Measurements from ENCODE around the gene ABHD4.
"Not testable (repeated sequence)": the region's sequence is repeated elsewhere in the genome, so short reads cannot be mapped to it uniquely, and the experiment has no call there.

ABHD4 gene

DNA sequence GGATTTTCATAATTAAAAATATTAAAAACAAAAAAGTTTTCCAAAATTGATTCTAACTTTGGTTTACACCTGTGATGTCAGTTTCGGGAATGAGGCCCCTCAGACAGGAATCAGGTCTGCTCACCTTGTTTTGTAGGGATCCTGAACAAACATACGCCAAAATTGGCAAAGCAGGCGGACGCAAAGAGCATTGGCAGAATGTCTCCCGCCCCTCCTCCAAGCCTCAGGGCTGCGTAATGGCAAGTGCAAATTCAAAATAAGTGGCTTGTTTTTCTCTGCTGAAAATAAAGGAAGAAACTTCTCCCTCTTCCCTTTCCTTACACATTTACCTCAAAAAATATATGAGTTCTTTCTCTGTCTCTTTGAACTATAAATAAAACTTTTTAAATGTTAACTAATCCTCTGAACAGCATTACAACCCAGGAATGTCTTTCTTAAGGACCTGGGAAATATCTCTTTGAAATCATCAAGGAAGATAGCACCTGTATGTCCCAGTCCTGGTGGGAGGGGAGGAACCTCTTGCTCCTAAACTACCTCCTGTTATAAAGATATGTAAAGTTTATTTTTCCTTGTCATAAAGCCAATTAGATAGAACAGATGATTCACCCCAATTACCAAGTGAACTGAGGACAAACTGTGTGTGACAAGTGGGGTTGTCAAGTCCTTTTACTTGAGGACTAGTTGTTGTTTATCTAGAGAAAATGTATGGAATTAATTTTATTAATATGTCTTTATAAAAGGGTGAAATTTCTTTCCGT lies 29.6 kb downstream of the ABHD4 start:
- no peak for DNase-seq (ENCODE audit: low read depth)

GRCh38 chr14:22629361-22629760 lies 31.3 kb downstream of the ABHD4 start:
- no peak for DNase-seq (ENCODE audit: low read depth)

- no peak for DNase-seq (ENCODE audit: low read depth)
Measured at GRCh38 chr14:22630066-22630465, 32.0 kb downstream of the ABHD4 start.

GRCh38 chr14:22630486-22630885 lies 32.4 kb downstream of the ABHD4 start:
- DNase-seq (ENCODE audit: low read depth), result no peak

DNA sequence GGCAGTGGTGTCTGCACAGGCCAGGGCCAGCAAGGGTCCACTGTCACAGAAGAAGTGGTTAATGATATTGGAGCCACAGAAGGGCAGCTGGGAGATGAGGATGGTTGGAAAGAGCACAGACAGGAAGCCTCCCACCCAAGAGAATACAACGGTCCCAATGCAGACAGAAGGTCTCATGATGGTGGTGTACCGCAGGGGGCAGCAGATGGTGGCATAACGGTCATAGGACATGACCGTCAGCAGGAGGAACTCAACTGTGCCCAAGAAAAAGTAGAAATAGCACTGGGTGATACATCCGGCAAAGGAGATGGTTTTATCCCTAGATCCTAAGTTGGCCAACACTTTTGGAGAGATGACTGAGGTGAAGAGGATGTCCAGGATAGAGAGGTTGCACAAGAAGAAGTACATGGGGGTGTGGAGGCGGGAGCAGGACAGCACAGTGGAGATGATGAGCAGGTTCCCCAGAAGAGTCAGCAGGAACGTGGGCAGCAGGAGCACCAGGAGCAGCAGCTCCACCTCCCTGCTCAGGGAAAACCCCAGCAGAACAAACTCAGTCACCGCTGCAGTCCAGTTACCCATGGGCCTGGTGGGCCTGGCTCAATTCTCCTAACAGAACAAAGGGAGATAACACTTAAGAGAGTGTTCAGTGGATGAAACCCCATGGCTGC lies 36.3 kb downstream of the ABHD4 start:
- DNase-seq (ENCODE audit: low read depth), result no peak

GRCh38 chr14:22635980-22636379 lies 37.9 kb downstream of the ABHD4 start:
- DNase-seq (ENCODE audit: low read depth), result not testable (repeated sequence)

- no peak for DNase-seq (ENCODE audit: low read depth)
Measured at GRCh38 chr14:22640192-22640591, 42.1 kb downstream of the ABHD4 start.

GRCh38 chr14:22641846-22642245 lies 43.7 kb downstream of the ABHD4 start:
- no peak for DNase-seq (ENCODE audit: low read depth)

GRCh38 chr14:22644305-22644635 lies 46.2 kb downstream of the ABHD4 start, which contains the start of gene OR6J1:
Gene OR6J1, minus strand, starts transcription at chr14:22644352. Its CDS starts 9,541 bp downstream, at chr14:22634811.
- no peak for DNase-seq (ENCODE audit: low read depth)

DNA sequence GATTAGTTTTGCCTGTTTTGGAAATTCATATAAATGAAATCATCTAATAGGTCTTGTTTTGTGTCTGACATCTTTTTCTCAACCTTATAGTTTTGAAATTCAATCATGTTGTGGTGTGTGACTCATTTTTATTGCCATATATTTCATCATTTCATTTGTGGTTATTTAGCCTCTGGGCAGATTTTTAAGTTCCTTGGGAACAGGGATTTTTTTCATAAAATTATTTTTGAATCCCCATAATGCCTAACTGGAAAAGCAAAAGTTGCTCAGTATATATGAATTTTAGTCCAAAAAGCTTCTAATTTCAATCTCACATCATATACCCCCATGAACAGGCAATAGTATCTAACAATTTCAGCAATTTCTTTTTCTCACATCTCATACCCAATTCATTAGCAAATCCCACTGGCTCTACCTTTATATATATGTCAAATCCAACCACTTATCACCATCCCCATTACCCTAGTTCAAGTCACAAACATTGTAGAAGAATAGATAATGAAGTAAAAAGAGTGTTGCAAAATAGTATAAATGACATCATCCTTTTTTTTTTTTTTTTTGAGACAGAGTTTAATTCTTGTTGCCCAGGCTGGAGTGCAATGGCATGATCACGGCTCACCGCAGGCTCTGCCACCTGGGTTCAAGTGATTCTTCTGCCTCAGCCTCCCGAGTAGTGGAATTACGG lies 48.6 kb downstream of the ABHD4 start:
- no peak for DNase-seq (ENCODE audit: low read depth)

DNA sequence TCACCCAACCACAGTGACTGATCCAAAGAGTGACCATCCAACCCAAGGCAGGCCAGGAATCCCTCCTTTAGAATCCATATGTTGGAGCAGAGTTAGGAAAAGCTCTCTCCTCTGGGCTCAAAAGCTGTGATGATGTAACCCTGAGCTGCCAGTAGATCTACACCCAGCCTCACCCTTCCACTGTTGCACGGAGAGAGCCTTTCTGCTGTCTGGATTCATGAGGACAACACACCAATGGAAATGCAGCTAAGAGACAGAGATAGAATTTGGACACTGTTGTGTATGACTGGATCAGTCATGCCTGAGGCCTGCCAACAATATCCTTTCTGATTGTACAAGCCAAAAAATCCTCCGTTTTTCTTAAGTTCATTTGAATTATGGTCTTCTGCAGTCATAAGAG lies 50.4 kb downstream of the ABHD4 start:
- DNase-seq (ENCODE audit: low read depth), result no peak

GRCh38 chr14:22650046-22650739 lies 52.1 kb downstream of the ABHD4 start:
- DNase-seq (ENCODE audit: low read depth), result no peak

DNA sequence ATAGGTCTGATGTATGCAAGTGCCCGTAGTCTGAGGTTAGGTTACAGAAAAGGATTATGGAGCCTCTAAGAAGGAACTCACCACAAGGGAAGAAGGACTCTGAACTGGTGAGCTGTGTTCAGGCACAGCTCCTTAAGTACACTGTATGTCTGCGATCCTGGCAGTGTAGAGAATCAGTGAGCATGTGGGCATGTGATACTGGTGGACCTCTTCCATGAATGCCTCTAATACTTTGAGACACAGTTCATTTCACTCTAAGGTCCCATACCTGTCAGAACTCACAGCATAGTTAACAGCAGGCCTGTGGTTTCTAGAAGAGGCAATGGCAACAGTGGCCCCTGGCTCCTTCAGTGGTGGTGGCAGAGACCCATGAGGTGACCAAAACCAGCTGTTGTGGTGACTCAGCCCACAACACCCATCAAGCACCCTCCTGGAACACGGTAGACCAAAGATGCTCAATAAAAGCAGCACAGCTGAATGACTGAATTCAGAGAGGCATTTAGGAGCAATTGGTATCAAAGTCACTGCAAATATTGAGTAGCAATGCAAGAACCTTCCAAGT lies 52.9 kb downstream of the ABHD4 start:
- DNase-seq (ENCODE audit: low read depth), result no peak

DNA sequence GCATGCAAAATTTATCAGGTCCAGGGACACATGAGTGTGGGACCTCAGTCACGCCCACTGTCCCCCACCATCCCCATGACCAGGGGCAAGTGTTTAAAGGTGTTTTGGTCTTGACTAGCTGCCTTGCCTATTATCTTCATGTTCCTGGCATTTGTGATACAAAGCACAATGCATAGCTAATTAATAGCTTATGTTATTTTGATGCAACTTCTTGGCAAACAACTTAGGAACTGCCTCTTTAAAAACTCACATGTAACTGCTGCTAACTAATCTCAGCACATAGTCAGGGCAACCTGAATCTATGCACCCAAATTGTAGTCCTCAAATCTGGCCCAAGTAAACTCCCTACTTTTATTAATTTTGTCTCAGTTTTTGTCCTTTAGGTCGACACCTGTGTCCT lies 53.5 kb downstream of the ABHD4 start:
- no peak for DNase-seq (ENCODE audit: low read depth)

DNA sequence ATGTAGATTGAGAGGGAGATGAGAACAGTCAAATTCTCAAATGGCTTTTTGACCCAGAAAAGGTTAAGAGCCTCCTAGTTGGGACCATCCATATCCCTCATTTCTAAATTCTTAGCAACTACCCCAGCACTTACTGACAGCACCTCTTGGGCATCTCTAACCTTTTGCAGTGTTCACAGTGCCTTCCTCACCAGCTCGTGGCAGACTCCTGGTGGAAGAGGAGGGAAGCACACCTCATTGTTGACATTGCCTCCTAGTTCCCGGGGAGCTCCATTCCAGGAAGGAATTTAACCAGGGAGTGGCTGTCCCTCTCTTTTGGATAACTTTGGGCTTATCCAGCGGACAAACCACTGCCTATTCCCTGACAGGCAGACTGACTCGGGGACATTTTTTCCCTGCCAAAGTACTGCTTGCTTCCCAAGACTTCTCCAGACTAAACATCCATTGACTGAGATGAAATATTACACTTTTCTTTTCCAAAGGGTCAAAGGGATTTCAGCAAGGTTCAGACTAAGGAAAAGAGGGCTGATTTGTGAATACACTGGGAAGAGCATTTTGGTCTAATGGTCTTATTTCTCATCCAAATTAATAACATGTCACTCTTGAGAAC lies 55.0 kb downstream of the ABHD4 start:
- peak; percentile 76 for DNase-seq (ENCODE audit: low read depth)

GRCh38 chr14:22656226-22656625 lies 58.1 kb downstream of the ABHD4 start:
- no peak for DNase-seq (ENCODE audit: low read depth)

DNA sequence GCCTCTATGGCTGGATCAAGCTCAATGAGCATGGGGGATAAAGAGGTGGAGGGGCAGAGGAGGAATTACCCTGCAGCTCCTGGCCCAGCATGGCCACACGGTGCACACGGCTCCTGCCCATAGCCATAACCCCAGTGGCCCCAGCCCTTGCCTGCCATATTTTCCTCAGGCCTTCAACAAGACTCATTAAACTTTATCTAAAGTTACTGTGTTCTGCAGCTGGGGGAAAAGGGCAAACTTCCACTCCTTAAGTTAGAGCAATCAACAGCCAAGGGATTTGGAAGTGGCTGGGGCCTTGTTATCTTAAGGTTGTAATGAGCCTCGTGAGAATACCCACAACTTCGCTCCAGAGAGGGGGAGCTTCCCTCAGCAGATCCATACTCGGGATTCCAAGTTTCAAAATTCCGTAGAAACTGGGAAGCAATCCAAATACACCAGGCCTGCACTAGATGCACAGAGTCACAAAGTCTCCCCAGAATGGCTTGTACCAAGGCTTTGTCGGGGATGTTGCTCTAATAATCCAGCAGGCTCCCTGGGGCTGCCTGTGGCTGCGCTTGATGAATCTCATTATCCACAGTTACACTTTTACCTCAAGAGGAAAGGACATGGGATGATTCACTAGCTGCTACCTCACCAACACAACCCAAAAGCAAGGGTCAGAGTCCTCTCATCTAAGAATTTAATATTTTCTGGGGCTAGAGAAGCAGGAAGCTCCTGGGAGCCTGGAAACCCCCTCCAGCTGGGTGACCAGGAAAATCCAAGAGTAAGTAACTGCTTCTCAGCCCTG lies 59.0 kb downstream of the ABHD4 start:
- DNase-seq (ENCODE audit: low read depth), result no peak

GRCh38 chr14:22657861-22658260 lies 59.8 kb downstream of the ABHD4 start:
- DNase-seq (ENCODE audit: low read depth), result no peak

DNA sequence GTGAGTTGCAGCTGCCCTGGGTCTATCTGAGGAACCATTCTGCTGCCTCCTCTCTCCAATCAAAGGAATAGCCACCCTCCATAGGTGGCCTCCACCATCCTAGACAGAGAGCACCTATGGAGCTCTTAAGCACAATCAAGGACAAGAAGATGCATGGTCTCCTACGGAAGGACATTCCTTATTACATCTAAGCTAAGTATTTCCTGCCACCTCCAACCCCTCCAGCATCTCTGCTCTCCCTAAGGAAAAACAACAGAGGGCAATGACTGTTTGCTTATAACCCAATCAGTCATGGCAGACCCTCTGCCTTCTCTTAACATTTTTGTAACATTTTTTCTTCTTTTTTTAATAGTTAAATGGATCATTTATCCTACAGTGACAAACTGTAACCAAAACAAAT lies 60.8 kb downstream of the ABHD4 start:
- DNase-seq (ENCODE audit: low read depth), result no peak

DNA sequence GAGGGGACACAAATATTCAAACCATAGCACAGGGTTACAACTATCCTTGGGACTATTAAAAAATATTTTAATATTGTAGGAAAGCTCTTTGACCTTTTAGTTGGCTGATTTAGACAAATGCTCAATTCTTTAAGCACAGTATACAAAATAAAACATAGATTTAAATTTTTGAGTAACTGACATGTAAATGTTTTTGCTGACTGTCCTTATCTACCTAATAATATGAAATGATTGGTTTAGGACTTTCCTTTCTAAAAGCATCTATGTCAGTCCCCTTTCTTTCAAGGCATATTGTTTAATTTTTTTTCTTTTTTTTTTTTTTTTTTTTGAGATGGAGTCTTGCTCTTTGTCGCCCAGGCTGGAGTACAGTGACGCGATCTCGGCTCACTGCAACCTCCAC lies 62.6 kb downstream of the ABHD4 start:
- DNase-seq (ENCODE audit: low read depth), result no peak
